ENCODE measurements around the gene LHPP. TPM values are rescaled to one million over a fixed set of nuclear protein-coding genes. Genes with fewer than 3 reads are reported as not detected.
"Not testable (repeated sequence)": the region's sequence is repeated elsewhere in the genome, so short reads cannot be mapped to it uniquely, and the experiment has no call there.

The LHPP gene, protein sequence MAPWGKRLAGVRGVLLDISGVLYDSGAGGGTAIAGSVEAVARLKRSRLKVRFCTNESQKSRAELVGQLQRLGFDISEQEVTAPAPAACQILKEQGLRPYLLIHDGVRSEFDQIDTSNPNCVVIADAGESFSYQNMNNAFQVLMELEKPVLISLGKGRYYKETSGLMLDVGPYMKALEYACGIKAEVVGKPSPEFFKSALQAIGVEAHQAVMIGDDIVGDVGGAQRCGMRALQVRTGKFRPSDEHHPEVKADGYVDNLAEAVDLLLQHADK
- total RNA-seq: 23.2 TPM

DNA sequence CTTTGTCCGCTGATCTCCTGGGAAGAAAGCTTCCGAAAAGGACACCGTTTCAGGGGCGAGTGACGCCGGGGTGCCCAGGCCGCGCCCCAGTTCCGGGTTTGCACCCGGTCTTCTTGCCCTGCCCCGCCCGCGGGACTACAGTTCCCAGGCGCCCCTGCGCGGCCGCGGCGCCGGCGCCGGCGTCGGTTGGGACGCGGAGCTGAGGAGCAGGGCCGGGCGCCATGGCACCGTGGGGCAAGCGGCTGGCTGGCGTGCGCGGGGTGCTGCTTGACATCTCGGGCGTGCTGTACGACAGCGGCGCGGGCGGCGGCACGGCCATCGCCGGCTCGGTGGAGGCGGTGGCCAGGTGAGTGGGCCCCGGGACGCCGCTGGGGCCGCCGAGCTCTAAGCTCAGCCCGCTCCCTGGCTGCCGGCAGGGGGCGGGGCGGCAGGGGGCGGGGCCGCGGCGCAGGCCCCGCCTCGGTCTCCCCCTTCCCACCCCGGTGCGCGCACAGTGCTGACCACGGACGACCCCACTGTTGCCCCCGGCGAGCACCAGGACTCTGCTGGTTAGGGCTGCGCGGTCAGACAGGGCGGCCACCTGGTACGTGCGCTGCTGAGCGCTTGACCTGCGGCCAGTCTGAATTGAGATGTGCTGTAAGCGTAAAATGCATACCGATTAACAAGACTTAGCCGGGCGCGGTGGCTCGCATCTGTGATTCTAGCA lies at the start of gene LHPP:
LHPP (plus strand) TSS at position 182 of the 706 bp plus-strand sequence; CDS start at position 222, 40 bp downstream.
- ATAC-seq: peak; percentile 94

DNA sequence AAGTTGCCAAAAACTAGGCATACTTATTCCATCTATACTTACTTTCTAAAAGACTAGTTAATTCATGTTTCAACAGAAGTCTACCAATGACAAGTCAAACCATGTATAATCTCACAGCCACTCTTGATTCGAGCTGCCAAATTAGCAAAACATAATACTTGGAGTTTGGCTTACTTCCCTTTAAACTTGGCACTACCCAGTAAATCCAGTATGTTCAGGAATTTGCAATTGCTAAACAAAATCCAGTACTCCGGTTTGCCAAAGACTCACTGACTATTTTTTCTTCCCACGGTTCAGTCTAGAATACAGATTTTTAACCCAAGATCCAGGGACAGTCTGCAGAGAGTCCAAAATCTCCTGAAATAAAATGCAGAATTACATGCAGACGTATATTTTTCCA lies 47.5 kb upstream of the LHPP start:
- ATAC-seq: peak; percentile 28

DNA sequence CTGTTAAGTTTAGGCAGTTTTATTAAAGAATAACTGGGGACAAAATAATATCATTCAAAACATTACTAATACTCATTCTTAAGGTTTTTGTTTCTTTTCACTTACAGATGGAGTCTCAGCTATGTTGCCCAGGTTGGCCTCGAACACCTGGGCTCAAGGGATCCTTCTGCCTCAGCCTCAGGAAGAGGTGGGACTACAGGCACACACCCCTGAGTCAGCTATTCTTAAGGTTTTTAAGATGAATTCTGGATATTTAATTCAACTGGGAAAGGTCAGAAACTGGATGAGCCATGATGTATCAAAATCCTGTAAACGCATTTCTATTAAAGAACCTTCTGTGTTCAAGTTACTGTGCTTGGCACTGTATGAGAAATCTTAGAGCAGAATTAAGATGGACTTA lies 46.4 kb upstream of the LHPP start:
- no peak for ATAC-seq

DNA sequence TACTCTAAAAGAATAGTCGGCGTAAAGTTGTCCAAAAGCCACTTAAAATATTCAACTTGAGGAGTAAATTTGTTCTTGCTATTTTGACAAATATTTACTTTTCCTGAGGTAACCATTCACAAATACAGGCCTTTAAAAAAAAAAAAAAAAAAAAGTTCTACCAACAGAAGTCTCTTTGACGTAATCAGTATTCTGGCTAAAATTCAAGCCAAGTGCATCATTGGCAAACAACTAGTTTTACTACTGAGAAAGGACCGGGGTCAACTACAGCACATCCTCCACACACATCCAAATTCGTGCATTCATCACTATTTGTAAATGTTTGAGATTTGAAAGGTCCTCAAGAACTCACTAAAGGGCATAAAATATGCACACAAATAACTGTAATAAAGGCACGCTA lies 44.9 kb upstream of the LHPP start:
- ATAC-seq: no peak

DNA sequence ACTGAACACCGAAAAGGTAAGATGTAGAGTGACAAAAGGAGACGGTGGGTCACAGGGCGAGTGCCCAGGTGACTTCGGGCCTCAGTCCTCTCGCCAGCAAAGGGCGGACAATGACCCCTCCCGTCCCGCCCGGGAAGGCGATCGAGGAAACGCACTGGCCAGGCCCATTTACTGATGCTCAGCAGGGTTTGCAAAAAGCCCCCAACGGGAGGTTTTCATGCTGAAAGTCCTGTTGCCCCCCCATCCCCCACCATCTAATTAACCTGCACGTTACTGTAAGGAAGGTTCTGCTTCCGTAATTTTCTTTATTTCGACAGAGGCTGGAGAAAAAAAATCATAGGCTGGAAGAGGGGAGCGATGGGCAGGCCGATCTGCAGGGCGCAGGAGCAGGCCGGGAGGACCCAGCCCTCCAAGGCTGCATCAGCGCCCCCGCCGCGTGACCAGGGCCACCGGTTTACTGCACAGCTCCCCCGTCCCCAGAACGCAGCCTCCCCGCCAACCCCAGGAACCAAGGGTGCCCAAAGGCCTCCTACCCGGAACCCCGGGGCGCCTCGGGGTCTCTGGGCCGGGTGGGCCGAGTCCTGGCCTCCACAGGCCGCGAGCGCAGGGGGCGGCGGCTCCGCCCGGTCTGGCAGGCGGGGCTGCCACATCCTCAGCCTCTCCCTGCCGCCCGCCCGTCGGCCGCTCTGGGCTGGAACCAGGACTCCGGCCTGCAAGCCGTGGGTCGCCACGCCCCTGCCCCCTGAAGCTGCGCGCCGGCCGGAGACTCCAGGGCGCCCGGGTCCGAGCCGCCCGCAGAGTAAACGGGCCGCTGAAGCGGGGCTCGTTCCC lies 43.5 kb upstream of the LHPP start:
- peak; percentile 57 for ATAC-seq

DNA sequence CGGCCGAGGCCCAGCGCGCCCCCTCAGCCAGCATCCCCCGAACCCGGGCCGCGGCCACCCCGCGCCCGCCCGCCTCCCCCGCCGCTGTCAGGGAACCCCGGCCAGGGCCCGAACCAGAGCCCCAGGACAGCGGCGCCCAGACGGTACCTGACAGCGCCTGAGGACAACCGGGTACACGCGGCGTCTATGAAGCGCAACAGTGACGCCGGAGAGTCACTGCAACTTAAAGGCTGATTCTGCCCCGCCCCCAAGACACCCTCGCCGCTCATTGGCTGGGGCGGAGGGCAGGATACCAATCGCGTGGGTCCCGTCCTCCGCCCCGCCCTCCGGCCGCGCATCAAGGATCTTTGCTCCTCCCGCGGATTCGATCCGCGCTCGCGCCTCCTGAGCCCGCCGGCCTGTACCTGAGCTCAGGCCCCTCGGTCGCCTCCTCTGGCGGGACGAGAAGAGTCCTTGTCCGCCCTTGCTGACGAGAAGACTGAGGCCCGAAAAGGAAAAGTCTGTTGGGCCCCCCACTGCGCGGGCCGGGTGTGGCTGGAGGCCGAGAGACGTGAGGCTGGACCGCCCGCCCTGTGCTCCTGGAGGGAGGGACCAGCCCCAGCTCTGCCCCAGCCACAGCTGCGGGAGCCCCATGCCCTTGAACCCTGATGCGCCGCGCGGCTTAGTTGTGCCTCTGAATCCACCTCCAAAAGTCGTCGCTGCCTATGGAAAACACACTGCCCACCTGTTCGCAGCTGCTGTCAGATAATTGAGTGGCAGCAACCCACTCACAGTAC lies 42.7 kb upstream of the LHPP start, which contains the start of gene OAT:
OAT (minus strand) TSS at position 198 of the 776 bp plus-strand sequence. CDS start 6,752 bp downstream, outside the sequence.
- peak; percentile 99 for ATAC-seq

DNA sequence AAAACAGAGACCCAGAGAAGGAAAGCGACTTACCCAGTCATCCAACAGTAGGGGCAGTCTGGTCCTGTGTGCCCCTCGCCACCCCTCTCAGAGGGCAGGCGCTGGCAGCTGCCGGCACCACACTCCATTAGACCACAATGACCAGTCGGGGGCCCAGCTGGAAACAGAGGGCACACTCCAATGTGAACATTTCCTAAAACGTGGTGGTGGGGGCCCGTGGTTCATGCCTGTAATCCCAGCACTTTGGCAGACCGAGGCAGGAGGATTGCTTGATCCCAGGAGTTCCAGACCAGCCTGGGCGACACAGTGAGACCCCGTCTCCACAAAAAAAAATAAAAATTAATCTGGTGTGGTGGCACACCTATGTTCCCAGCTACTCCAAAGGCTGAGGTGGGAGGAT lies 42.0 kb upstream of the LHPP start:
- ATAC-seq: no peak

DNA sequence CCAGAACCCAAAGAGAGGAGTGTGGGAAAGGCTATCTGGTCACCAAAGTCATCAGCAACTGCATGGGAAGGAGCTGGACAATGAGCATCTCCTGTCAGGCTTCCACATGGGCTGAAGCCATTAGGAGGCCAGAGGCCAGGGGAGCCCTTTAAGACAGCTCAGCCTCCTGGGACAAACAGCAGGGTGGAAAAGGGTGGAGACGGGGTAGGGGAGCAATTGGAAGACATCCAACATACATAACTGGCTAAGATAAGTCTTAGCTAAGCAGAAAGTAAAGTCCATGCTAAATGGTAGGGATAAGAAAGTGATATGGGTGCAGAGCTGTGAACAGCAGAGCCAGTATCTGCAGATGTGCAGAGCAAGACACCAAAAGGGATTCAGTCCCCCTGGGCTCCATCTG lies 41.4 kb upstream of the LHPP start:
- no peak for ATAC-seq

DNA sequence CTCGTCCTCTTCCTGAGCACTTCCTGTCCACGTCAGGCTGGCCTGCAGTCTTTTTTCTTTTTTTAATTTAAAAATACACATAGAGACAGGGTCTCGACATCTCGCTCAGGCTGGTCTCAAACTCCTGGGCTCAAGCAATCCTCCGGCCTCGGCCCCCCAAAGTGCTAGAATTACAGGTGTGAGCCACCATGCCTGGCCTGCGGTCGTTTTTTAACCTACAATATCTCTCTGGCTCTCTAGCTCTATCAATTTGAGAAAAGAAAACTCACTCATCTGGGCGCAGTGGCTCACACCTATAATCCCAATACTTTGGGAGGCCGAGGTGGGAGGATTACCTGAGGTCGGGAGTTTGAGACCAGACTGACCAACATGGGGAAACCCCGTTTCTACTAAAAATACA lies 38.9 kb upstream of the LHPP start:
- no peak for ATAC-seq

DNA sequence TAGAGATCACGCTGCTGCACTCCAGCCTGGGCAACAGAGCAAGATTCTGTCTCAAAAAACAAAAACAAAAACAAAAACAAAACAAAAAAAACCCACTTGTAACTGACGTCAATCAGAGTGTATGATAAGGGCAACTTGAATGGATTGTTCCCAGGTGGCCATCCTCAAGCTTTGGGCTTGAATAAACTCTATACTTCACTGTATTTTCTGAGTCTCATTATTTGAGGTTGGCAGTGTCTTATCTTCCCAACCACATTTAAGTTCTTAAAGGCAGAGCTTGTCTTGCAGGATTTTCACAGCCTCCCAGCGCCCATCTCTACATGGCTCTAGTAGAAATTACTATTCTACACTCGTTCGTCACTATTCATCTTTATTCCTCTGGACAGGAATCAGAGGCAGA lies 37.8 kb upstream of the LHPP start:
- ATAC-seq: no peak

DNA sequence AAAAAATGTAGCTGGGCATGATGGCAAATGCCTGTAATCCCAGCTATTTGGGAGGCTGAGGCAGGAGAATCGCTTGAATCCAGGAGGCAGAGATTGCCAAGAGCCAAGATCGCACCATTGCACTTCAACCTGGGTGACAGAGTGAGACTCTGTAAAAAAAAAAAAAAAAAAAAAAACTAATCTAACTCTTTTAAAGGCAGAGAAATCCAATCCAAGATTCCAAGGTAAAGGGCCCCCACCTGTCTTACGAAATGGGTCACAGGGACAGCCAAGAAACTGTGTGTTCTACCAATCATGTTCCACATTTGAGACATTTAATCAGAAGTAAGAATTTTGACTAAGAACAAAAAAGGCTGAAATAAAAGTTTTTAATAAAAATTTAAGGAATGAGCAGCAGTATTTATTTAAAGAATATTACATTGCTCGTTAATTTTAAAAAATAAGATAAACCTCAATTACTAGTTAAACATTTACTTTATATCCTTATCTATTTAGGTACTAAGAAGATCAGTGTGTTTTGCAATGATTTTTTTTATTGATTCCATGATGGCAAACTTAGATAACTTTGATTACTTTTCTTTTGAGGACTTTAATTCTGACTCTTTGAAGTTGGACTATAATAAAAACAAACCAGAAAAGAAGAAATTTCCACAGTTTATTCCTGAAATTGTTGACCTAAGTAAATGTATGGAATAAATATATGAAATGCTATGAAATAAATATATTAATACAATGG lies 36.2 kb upstream of the LHPP start:
- no peak for ATAC-seq

DNA sequence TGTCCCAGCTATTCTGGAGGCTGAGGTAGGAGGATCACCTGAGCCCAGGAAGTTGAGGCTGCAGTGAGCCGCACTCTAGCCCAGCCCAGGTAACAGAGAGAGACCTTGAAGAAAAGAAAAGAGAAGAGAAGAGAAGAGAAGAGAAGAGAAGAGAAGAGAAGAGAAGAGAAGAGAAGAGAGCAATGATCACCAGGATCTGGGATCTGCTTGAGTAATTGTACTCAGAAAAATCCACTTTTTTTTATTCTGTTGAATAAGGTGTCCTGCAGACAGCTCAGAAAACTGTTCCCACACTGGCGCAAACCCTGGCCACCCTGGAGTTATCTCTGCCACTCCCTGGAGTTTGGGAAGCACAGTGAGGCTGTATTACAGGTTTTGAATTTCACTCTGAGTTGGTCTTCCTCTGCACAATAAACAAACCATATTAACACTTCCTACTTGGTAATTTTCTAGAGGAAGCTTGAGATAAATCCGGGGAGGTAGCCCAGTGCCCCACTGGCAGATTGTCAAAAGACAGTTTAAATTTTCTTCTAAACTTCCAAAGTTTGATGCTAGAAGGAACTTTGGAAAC lies 33.3 kb upstream of the LHPP start:
- ATAC-seq: peak; percentile 56

DNA sequence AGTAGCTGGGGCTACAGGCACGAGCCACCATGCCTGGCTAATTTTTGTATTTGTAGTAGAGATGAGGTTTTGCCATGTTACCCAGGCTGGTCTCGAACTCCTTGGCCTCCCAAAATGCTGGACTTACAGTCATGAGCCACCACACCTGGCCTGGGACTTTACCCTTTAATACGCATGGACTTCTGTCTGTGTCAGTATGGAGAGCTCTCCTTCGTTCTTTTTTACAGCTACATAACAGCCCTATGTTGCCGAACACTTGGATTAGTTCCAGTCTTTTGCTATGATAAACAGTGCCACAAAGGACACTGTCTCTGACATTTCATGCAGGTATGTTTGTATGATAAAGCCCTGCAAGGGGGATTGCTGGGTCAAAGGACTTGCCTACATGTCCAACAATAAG lies 32.0 kb upstream of the LHPP start:
- no peak for ATAC-seq

DNA sequence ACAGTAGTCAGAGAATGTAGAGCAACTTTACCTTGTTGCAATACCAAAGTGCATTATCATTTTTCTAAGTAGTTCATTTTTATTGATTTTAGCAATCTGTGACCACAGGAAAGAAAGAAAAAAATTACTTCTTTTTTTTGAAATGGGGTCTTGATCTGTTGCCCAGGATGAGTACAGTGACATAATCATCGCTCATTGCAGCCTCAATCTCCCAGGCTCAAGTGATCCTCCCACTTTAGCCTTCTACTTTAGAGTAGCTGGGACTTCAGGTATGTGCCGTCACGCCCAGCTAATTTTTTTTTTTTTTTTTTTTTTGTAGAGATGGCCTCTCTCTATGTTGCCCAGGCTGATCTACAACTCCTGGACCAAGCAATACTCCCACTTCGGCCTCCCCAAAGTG lies 31.5 kb upstream of the LHPP start:
- ATAC-seq: no peak

DNA sequence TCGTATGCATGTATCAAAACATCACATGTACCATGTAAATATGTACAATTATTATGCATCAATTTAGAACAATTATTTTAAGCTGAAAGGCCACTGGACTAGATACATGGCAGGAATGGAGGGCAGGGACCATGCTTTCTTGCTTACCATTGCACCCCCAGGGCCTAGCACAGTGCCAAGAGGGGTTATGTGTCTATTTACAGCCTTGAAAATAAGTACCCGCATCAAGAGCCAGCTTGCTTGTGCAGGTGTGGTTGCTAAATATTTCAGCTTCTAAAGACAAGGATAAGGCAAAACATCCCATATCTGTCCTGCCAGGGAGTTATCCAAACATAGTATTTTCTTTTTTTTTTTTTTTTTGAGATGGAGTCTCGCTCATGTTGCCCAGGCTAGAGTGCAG lies 28.2 kb upstream of the LHPP start:
- no peak for ATAC-seq

DNA sequence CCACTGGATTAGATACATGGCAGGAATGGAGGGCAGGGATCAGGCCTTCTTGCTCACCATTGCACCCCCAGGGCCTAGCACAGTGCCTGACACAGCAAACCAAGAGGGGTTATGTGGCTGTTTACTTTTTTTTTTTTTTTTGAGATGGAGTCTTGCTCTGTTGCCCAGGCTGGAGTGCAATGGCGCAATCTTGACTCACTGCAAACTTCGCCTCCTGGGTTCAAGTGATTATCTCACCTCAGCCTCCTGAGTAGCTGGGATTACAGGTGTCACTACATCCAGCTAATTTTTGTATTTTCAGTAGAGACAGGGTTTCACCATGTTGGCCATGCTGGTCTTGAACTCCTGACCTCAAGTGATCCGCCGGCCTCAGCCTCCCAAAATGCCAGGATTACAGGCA lies 25.9 kb upstream of the LHPP start:
- ATAC-seq: peak; percentile 2

DNA sequence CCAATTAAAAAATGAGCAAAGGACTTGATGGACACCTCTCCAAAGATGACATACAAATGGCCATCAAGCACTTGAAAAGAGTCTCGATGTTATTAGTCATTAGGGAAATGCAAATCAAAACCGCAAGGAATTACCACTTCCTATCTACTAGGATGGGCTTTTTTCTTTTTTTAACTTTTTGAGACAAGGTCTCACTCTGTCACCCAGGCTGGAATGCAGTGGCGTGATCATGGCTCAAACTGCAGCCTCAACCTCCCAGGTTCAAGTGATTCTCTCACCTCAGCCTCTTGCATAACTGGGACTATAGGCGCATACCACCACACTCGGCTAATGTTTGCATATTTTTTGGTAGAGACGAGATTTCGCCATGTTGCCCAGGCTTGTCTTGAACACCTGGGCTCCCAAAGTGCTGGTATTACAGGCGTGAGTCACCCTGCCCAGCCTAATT lies 25.4 kb upstream of the LHPP start:
- ATAC-seq: peak; percentile 77

DNA sequence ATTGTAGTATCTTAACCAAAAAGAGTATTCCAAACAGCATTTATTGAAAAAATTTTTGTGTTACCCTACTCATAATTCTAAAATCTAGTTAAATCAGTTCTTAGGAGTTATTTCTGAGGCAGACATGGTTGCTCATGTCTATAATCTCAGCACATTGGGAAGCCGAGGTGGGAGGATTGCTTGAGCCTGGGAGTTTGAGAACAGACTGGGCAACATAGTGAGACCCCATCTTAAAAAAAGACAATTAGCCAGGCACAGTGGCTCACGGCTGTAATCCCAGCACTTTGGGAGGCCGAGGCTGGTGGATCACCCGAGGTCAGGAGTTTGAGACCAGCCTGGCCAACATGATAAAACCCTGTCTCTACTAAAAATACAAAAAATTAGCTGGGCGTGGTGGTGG lies 19.9 kb upstream of the LHPP start:
- not testable (repeated sequence) for ATAC-seq

DNA sequence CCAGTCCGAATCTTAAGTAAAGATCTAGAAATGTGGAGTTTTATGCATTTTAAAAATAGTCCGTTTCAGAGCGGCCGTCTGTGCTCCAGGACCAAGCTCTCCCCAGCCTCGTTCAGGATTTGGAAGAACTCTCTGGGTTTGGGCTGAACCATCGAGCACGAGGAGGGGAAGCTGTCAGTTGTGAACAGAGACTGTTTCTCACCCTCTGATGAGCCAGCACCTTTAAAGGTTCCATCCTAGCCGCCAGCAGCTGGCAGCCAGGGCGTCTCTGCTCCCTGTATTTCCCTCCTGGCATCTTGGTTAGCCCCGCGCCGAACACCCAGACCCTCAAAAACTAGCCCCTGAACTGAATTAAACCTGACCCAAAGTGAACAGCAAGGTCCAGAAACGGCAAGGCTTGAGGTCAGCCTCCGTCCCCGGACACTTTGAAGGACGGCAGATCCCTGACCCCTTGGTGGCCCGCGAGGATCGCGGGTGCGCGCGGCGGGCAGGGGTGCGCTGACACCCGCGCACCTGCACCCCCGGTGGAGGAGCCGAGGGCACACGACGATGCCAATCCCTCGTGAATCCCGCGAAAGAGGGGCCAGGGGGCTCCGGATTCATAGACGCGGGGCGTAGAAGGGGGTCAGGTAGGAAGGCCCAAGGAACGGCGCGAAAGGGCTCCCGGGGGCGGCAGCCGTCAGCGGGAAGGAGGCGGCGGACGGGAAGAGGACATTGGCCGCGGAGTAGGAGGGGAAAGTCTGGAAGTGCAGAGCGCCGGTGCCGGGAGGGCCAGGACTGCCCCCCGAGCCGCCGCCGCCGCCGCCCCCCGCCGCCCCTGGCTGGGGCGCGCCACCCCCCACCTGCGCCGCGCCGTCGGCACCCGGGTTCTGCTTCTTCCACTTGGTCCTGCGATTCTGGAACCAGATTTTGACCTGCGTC lies 14.5 kb upstream of the LHPP start:
- no peak for ATAC-seq

DNA sequence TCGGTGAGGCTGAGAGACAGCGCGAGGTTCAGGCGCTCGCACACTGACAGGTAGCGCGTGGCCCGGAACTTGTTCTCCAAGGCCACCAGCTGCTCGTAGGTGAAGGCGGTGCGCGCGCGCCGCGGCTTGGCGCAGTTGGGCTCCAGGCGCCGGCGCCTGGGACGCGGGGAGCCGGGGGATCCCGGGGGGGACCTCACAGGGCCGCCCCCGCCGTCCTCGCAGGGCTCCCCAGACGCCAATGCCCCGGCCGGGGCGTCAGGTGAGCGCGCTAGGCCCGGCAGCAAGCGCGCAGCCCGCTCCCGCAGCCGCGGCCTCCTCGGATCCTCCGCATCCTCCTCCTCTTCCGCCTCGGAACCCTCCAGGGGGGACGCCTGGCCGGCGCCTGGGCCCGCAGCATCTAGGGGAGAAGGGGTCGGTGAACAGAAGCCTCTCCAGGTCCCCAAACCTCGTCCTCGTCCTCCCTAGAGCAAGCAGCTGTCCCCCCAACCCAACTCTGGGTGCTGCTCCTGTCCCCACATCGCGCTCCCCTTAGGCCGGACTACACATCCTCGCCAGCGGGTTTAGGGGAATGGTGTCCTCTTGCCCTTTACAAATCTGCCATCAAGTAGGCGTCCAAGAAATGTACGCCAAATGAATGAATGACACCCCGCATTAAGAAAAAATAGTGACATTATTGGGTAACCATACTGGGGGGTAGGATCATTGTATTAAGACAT lies 13.7 kb upstream of the LHPP start:
- ATAC-seq: no peak
